GM13976 (cell line): Measurements from ENCODE around the gene RASGEF1C.

Source experiments
- DNase-seq: peaks from one replicate; pipeline ENCODE4 v3.0.0; 2012; ENCODE audit warnings: low spot score
- in situ Hi-C: fragments of 300-500 bp; cut with MboI; formaldehyde crosslinking; loops from one replicate; pipeline ENCODE4 v1.12.0; 2022; ENCODE audit warnings: low sequenced_read_pairs, mixed read lengths, inconsistent platforms; ENCODE audit not compliant: unreplicated experiment
- TF ChIP-seq, protein P1 (sequence below): IDR thresholded peaks from 2 replicates; pipeline ENCODE4 v1.5.1; 2012; ENCODE audit warnings: borderline replicate concordance, mild to moderate bottlenecking; ENCODE audit not compliant: insufficient read depth; ENCODE audit errors: extremely low read depth, missing control alignments, control extremely low read depth

RASGEF1C gene

DNA sequence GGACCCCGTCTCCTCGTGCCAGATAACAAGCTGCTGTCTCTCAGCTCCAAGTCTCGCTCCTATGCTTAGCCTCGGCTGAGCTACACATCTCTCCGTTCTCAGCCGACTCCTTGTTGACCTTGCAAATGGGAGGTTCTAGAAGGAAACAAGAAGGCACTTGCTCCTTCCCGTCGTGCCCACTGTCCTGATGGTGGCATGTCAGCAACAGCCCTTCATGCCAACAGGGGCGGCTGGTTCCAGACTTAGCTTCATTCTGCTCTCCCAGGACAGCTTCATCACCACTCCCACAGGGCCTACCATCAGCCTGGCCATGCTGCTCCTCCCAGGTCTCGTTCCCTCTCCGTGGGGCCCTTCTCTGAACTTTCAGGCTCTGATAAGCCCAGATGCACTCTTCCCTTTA, 13.0 kb upstream of the RASGEF1C start:
- no peak for DNase-seq
- in situ Hi-C loops: no loop called here
- TF ChIP-seq, protein P1, sequence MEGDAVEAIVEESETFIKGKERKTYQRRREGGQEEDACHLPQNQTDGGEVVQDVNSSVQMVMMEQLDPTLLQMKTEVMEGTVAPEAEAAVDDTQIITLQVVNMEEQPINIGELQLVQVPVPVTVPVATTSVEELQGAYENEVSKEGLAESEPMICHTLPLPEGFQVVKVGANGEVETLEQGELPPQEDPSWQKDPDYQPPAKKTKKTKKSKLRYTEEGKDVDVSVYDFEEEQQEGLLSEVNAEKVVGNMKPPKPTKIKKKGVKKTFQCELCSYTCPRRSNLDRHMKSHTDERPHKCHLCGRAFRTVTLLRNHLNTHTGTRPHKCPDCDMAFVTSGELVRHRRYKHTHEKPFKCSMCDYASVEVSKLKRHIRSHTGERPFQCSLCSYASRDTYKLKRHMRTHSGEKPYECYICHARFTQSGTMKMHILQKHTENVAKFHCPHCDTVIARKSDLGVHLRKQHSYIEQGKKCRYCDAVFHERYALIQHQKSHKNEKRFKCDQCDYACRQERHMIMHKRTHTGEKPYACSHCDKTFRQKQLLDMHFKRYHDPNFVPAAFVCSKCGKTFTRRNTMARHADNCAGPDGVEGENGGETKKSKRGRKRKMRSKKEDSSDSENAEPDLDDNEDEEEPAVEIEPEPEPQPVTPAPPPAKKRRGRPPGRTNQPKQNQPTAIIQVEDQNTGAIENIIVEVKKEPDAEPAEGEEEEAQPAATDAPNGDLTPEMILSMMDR: no peak

DNA sequence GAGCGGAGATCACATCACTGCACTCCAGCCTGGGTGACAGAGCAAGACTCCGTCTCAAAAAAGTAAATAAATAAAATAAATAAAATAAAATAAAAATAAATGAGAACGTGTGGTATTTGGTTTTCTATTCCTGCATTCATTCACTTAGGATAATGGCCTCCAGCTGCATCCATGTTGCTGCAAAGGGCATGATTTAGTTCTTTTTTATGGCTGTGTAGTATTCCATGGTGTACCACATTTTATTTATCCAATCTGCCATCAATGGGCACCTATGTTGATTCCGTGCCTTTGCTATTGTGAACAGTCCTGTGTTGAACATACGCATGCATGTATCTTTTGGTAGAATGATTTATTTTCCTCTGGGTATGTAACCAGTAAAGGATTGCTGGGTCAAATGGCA, 8.8 kb upstream of the RASGEF1C start:
- TF ChIP-seq, protein P1: no peak
- in situ Hi-C loops: no loop called here
- no peak for DNase-seq

- TF ChIP-seq, protein P1: no peak
- in situ Hi-C loops: no loop called here
- DNase-seq: no peak
Measured at GRCh38 chr5:180216646-180217171, 7.7 kb upstream of the RASGEF1C start.

GRCh38 chr5:180215783-180216630, 7.0 kb upstream of the RASGEF1C start:
- TF ChIP-seq, protein P1: no peak
- in situ Hi-C loops: no loop called here
- no peak for DNase-seq

DNA sequence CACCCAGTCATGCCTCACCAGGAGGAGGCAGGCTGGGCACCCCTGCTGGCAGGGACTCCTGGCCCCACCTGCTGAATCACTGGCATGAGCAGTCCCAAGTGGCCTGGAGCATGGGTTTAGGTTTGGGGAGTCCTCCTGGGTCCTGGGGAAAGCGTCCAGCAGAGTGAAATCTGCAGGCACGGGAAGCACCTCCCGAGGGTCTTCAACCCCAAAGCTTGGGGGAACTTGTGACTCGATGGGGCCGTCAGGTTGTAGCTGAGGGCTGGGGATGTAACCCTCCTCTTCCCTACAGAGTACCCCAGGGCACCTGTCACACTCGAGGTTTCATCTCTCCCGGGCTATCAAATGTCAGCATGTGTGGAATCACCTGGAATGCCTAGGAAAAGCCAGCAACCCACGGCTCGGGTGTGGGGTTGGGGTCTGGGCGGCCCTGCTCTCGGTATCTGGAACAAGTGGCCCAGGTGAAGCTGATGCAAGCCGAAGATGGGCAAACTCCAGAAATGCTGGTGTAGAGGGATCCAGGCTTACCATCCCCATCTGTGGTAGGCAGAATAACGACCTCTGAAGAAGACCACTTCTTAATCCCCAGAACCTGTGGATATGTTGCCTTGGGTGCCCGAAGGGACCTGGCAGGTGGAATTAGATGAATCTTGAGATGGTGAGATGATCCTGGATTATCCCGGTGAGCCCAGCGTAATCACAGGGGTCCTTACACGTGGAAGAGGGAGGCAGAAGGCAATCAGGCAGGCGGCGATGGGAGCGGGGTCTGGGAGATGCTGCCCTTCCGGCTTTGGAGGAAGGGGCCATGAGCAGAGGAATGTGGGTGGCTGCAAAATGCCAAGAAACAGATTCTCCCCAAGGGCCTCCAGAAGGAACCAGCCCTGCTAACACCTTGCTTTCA, 6.1 kb upstream of the RASGEF1C start:
- TF ChIP-seq, protein P1: no peak
- in situ Hi-C loops: no loop called here
- DNase-seq: no peak

DNA sequence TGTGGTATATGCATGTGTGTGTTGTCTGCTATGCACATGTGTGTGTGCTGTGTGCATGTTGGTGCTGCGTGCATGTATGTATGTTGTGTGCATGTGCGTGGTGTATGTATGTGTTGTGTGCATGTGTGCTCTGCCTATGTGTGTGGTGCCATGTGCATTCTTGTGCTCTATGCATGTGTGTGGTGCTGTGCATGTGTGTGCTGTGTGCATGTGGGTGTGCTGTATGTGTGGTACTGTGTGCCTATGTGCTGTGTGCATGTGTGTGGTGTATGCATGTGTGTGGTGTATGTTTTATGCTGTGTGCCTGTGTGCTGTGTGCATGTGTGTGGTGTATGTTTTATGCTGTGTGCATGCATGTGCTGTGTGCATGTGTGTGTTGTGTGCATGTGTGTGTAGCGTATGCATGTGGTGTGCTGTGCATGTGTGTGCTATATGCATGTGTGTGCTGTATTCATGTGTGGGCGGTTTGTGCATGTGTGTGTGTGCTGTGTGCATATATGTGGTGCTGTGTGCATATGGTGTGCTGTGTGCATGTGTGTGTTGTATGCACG, 4.7 kb upstream of the RASGEF1C start:
- DNase-seq: no peak
- in situ Hi-C loops: no loop called here
- TF ChIP-seq, protein P1: no peak
